H9 (cell line): Measurements from ENCODE around the gene SPTBN5. TPM values are rescaled to one million over a fixed set of nuclear protein-coding genes. Genes with fewer than 3 reads are reported as not detected.

Experiments used
- DNase-seq: peaks from one replicate; pipeline ENCODE4 v3.0.0-alpha.2; 2017
- H2AFZ ChIP-seq: one replicate; pipeline ENCODE4 v1.6.1; 2013; ENCODE audit warnings: mild to moderate bottlenecking, low read length, control low read depth, moderate library complexity
- H2AK5ac ChIP-seq: 2 replicates; pipeline ENCODE4 v1.6.1; 2013; ENCODE audit warnings: low read length, control low read depth, mixed read lengths; ENCODE audit not compliant: insufficient read length
- H2BK120ac ChIP-seq: one replicate; pipeline ENCODE4 v1.6.1; 2013; ENCODE audit warnings: low read depth, mild to moderate bottlenecking, low read length, control low read depth, inconsistent platforms; ENCODE audit not compliant: poor library complexity, severe bottlenecking
- H2BK12ac ChIP-seq: 2 replicates; pipeline ENCODE4 v1.6.1; 2013; ENCODE audit warnings: low read length, control low read depth, mixed read lengths, low read depth; ENCODE audit not compliant: insufficient read length
- H2BK15ac ChIP-seq: 2 replicates; pipeline ENCODE4 v1.6.1; 2013; ENCODE audit warnings: low read depth, low read length, control low read depth
- H2BK20ac ChIP-seq: one replicate; pipeline ENCODE4 v1.6.1; 2013; ENCODE audit warnings: low read depth, mild to moderate bottlenecking, low read length, control low read depth, inconsistent platforms; ENCODE audit not compliant: poor library complexity, severe bottlenecking
- H2BK5ac ChIP-seq: 2 replicates; pipeline ENCODE4 v1.6.1; 2013; ENCODE audit warnings: low read length, control low read depth, mixed read lengths; ENCODE audit not compliant: insufficient read length
- H3K14ac ChIP-seq: 2 replicates; pipeline ENCODE4 v1.6.1; 2013; ENCODE audit warnings: low read length, control low read depth; ENCODE audit not compliant: insufficient read depth
- H3K18ac ChIP-seq: 2 replicates; pipeline ENCODE4 v1.6.1; 2013; ENCODE audit warnings: low read depth, mild to moderate bottlenecking, mixed read lengths, low read length, control low read depth; ENCODE audit not compliant: insufficient read length
- H3K23ac ChIP-seq: 2 replicates; pipeline ENCODE4 v1.6.1; 2013; ENCODE audit warnings: low read length, control low read depth, mixed read lengths, low read depth; ENCODE audit not compliant: insufficient read length
- H3K23me2 ChIP-seq: 2 replicates; pipeline ENCODE4 v1.6.1; 2013; ENCODE audit warnings: low read depth, mild to moderate bottlenecking, mixed read lengths, low read length, control low read depth; ENCODE audit not compliant: insufficient read length, poor library complexity, severe bottlenecking
- H3K27ac ChIP-seq: 2 replicates; pipeline ENCODE4 v1.5.1; 2013; ENCODE audit warnings: low read length, control low read depth, mixed read lengths, low read depth; ENCODE audit not compliant: insufficient read length
- H3K27me3 ChIP-seq: 2 replicates; pipeline ENCODE4 v1.6.1; 2013; ENCODE audit warnings: low read length, control low read depth, inconsistent platforms; ENCODE audit not compliant: insufficient read depth
- H3K4ac ChIP-seq: 2 replicates; pipeline ENCODE4 v1.6.1; 2013; ENCODE audit warnings: low read depth, mild to moderate bottlenecking, control low read depth, inconsistent platforms, low read length, moderate library complexity
- H3K4me1 ChIP-seq: 2 replicates; pipeline ENCODE4 v1.6.1; 2013; ENCODE audit warnings: low read length, control low read depth, inconsistent platforms; ENCODE audit not compliant: insufficient read depth
- H3K4me2 ChIP-seq: 2 replicates; pipeline ENCODE4 v1.6.1; 2013; ENCODE audit warnings: low read length, control low read depth, mixed read lengths; ENCODE audit not compliant: insufficient read length, insufficient read depth
- H3K56ac ChIP-seq: 2 replicates; pipeline ENCODE4 v1.6.1; 2013; ENCODE audit warnings: low read depth, mild to moderate bottlenecking, mixed read lengths, low read length, control low read depth; ENCODE audit not compliant: insufficient read length
- H3K79me1 ChIP-seq: 2 replicates; pipeline ENCODE4 v1.6.1; 2013; ENCODE audit warnings: low read depth, mild to moderate bottlenecking, moderate library complexity, low read length, control low read depth, inconsistent platforms; ENCODE audit not compliant: insufficient read depth, poor library complexity, severe bottlenecking
- H3K79me2 ChIP-seq: 2 replicates; pipeline ENCODE4 v1.6.1; 2013; ENCODE audit warnings: low read length, control low read depth, inconsistent platforms; ENCODE audit not compliant: insufficient read depth
- H3K9ac ChIP-seq: 2 replicates; pipeline ENCODE4 v1.6.1; 2013; ENCODE audit warnings: low read length, control low read depth, mixed read lengths; ENCODE audit not compliant: insufficient read length; ENCODE audit errors: extremely low read depth
- H3K9me3 ChIP-seq: one replicate; pipeline ENCODE4 v1.6.1; 2013; ENCODE audit warnings: low read depth, low read length, inconsistent platforms; ENCODE audit not compliant: control insufficient read depth
- H3T11ph ChIP-seq: one replicate; pipeline ENCODE4 v1.6.1; 2013; ENCODE audit warnings: mild to moderate bottlenecking, low read length, control low read depth, inconsistent platforms
- H4K20me1 ChIP-seq: one replicate; pipeline ENCODE4 v1.6.1; 2013; ENCODE audit not compliant: control insufficient read depth, insufficient read length, insufficient read depth
- H4K5ac ChIP-seq: 2 replicates; pipeline ENCODE4 v1.6.1; 2013; ENCODE audit warnings: low read depth, mild to moderate bottlenecking, mixed read lengths, low read length, control low read depth; ENCODE audit not compliant: insufficient read length
- H4K8ac ChIP-seq: replicated peaks from 2 replicates; pipeline ENCODE4 v1.6.1; 2013; ENCODE audit warnings: low read length, control low read depth, mixed read lengths, low read depth; ENCODE audit not compliant: insufficient read length
- H4K91ac ChIP-seq: 2 replicates; pipeline ENCODE4 v1.6.1; 2013; ENCODE audit warnings: low read depth, mild to moderate bottlenecking, moderate library complexity, mixed read lengths, low read length, control low read depth; ENCODE audit not compliant: insufficient read length
- H3K27ac Mint-ChIP-seq, 3 experiments: 2 replicates in 2 of 3; 3 replicates in 1 of 3; pipeline ENCODE4 v1.8.0; 2020 to 2021; ENCODE audit warnings: mixed read lengths in 3 of 3, mild to moderate bottlenecking in 1 of 3, moderate library complexity in 1 of 3
- H3K27me3 Mint-ChIP-seq: 2 replicates; pipeline ENCODE4 v1.8.0; 2021; ENCODE audit warnings: low read depth, mild to moderate bottlenecking, moderate library complexity, mixed read lengths
- H3K36me3 Mint-ChIP-seq, 3 experiments: 2 replicates in 2 of 3; 3 replicates in 1 of 3; pipeline ENCODE4 v1.8.0; 2020 to 2021; ENCODE audit warnings: low read depth in 3 of 3, mixed read lengths in 3 of 3; ENCODE audit not compliant: insufficient read depth in 1 of 3
- H3K4me1 Mint-ChIP-seq, 2 experiments: 2 replicates each; pipeline ENCODE4 v1.8.0; 2020; ENCODE audit warnings: mixed read lengths in 2 of 2
- H3K4me3 Mint-ChIP-seq, 2 experiments: 2 replicates in 1 of 2; 3 replicates in 1 of 2; pipeline ENCODE4 v1.8.0; 2020 to 2021; ENCODE audit warnings: mild to moderate bottlenecking in 2 of 2, mixed read lengths in 2 of 2, moderate library complexity in 1 of 2
- H3K9me3 Mint-ChIP-seq, 2 experiments: 2 replicates in 1 of 2; 3 replicates in 1 of 2; pipeline ENCODE4 v1.8.0; 2020; ENCODE audit warnings: mild to moderate bottlenecking in 2 of 2, mixed read lengths in 2 of 2, moderate library complexity in 1 of 2
- CTCF ChIP-seq: fragments of 200-600 bp; sonication (generic); conservative IDR thresholded peaks from 3 replicates; pipeline ENCODE4 v1.8.0; 2021; ENCODE audit warnings: antibody characterized with exemption, mild to moderate bottlenecking
- WGBS: extraction: QIAGEN DNeasy Blood & Tissue Kit; methylation state at CpG from one replicate; pipeline ENCODE4 v1.1.7; 2013; ENCODE audit warnings: missing lambda C conversion rate, low lambda C conversion rate, mixed read lengths; ENCODE audit not compliant: insufficient read length; ENCODE audit errors: extremely low coverage; 5-methylcytosine and 5-hydroxymethylcytosine counted together
- total RNA-seq: library from RNA; stranded (reverse); gene quantifications from 2 replicates; pipeline ENCODE4 v1.2.1, GENCODE V29; 2021

The SPTBN5 gene
- total RNA-seq, 1 experiment from 2014 or later: 0.90 TPM

DNA sequence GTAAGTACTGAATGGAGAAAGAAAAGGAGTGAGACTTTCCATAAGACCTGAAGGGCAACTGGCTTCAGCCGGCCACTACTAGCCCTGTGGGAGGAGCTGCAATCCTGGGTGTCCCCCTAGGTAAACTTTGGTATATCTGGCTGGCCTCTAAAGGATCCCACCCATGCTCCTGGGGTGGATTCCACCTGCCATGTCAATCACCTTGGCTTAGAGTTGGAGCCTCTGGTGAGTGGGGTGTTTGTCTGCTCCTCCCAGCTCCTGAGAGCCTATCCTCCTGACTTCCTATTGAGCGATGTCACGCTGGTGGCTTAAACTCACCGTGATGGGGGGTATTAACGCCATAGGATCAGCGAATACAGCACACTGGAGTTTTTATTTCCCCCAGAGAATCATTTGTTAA lies 2.6 kb downstream of the SPTBN5 start:
- H3K27ac Mint-ChIP-seq: peak overlapping the region in 1 of 3 experiments; percentile 13; a peak in 2 of 7 replicates
- no CpG with 5 or more reads among the region's 6 CpGs for WGBS
- H3K18ac ChIP-seq: no peak overlapping the region

More for the DNA sequence above, 2.6 kb downstream of the SPTBN5 start:
- H2BK12ac ChIP-seq: no peak overlapping the region
- no peak overlapping the region for H3T11ph ChIP-seq
- no peak overlapping the region for H3K23ac ChIP-seq
- H4K8ac ChIP-seq: no peak overlapping the region
- H3K4me1 Mint-ChIP-seq: peaks cover 11 to 14% of the 10 kb centered on the region in 2 experiments
- H2BK120ac ChIP-seq: no peak overlapping the region
- H2BK5ac ChIP-seq: no peak overlapping the region
- H3K9me3 Mint-ChIP-seq: no peaks in the 10 kb centered on the region; a peak in 1 of 5 replicates
- no peak overlapping the region for H3K27ac ChIP-seq
- no peak for DNase-seq
- H3K9ac ChIP-seq: no peak overlapping the region
- H3K27me3 ChIP-seq: no peaks in the 10 kb centered on the region
- no peaks in the 10 kb centered on the region for H3K79me1 ChIP-seq
- H3K4ac ChIP-seq: no peak overlapping the region
- no peaks in the 10 kb centered on the region for H3K4me1 ChIP-seq
- no peak overlapping the region for H3K14ac ChIP-seq
- H3K4me3 Mint-ChIP-seq: no peak overlapping the region
- H3K56ac ChIP-seq: no peak overlapping the region
- H4K91ac ChIP-seq: no peak overlapping the region
- H2AK5ac ChIP-seq: no peak overlapping the region
- H4K5ac ChIP-seq: no peak overlapping the region
- H3K4me2 ChIP-seq: no peak overlapping the region
- H2BK20ac ChIP-seq: no peak overlapping the region
- peaks cover 1% of the 10 kb centered on the region; the same call in 1 of the 2 replicates for H3K27me3 Mint-ChIP-seq
- H2BK15ac ChIP-seq: no peak overlapping the region
- no peak for TF ChIP-seq CTCF
- H4K20me1 ChIP-seq: no peaks in the 10 kb centered on the region
- no peaks in the 10 kb centered on the region for H3K9me3 ChIP-seq
- no peak overlapping the region for H2AFZ ChIP-seq
- H3K23me2 ChIP-seq: no peaks in the 10 kb centered on the region
- H3K79me2 ChIP-seq: no peaks in the 10 kb centered on the region
- H3K36me3 Mint-ChIP-seq: no peaks in the 10 kb centered on the region
